Kidney (tissue), 14 donors: ENCODE measurements around the gene NAV1. TPM values are rescaled to one million over a fixed set of nuclear protein-coding genes. Genes with fewer than 3 reads are reported as not detected.

Experiments
- DNase-seq, 5 donors: peaks; one replicate each; pipeline ENCODE4 v3.0.0-alpha.2; 2013 to 2020
- FAIRE-seq: peaks from 2 replicates; lab custom pipeline; 2012; peaks lifted over from hg19 to GRCh38; lab: Jason Lieb, UNC
- H3K27ac ChIP-seq, 2 donors: one replicate each; pipeline ENCODE4 v1.7.0; 2013; ENCODE audit warnings: low read depth in 2 of 2, low read length in 2 of 2, inconsistent platforms in 1 of 2
- H3K27me3 ChIP-seq: one replicate; pipeline ENCODE4 v1.7.1; 2013; ENCODE audit warnings: low read length, inconsistent platforms; ENCODE audit not compliant: control insufficient read depth, insufficient read depth
- H3K36me3 ChIP-seq, 3 donors: one replicate each; pipeline versions ENCODE4 v1.7.0 to v1.7.1; 2013; ENCODE audit warnings: low read length in 3 of 3, control low read depth in 1 of 3, inconsistent platforms in 1 of 3; ENCODE audit not compliant: insufficient read depth in 3 of 3, control insufficient read depth in 2 of 3
- H3K4me1 ChIP-seq, 3 donors: one replicate each; pipeline versions ENCODE4 v1.7.0 to v1.7.1; 2013; ENCODE audit warnings: low read length in 3 of 3, inconsistent platforms in 1 of 3, low read depth in 1 of 3; ENCODE audit not compliant: control insufficient read depth in 2 of 3, insufficient read depth in 2 of 3
- H3K4me3 ChIP-seq, 3 donors: one replicate each; pipeline versions ENCODE4 v1.7.0 to v1.8.1; 2013; ENCODE audit warnings: low read length in 3 of 3, control low read depth in 1 of 3, inconsistent platforms in 1 of 3
- H3K9ac ChIP-seq, 3 donors: one replicate each; pipeline versions ENCODE4 v1.7.0 to v1.7.1; 2013; ENCODE audit warnings: low read length in 3 of 3, control low read depth in 1 of 3, inconsistent platforms in 1 of 3
- H3K9me3 ChIP-seq, 3 donors: one replicate each; pipeline versions ENCODE4 v1.7.0 to v1.7.1; 2013; ENCODE audit warnings: low read length in 3 of 3, control low read depth in 1 of 3, inconsistent platforms in 1 of 3; ENCODE audit not compliant: control insufficient read depth in 2 of 3, insufficient read depth in 1 of 3
- CTCF ChIP-seq: IDR thresholded peaks from 3 replicates; pipeline ENCODE4 v1.5.1; 2012; ENCODE audit warnings: mild to moderate bottlenecking, moderate library complexity, borderline replicate concordance; ENCODE audit not compliant: insufficient read depth; ENCODE audit errors: extremely low read depth
- intact Hi-C: fragments of 100-400 bp; cut with DNase I; formaldehyde crosslinking; loops from one replicate; pipeline ENCODE4 v1.11.1; 2022
- polyA plus RNA-seq: library from polyadenylated mRNA; stranded (reverse); fragments of 350-450 nt; fragmentation: Illumina TruSeq; extraction: RNeasy Lipid Tissue Mini Kit (QIAGEN cat#74804); gene quantifications from one replicate; pipeline ENCODE4 v1.2.3, GENCODE V29; 2014; ENCODE audit warnings: low read depth, low replicate concordance; ENCODE audit not compliant: insufficient read depth
- total RNA-seq: library from RNA; stranded (reverse); fragmentation: NEBNext Ultra II Directional; extraction: Animal tissue kit (Norgen Biotek cat#: 25700); gene quantifications from one replicate; pipeline ENCODE4 v1.2.1, GENCODE V29; 2021
- donor health status: control.
- donor health status: control.
- donor health status: control.
- donor health status: control.
- donor health status: control.
- donor health status: DM: yes; HTN: yes; CAD: no.
- donor health status: Normal renal cell carcinoma (clear cell type).

Gene NAV1
- total and polyA plus RNA-seq, 2 donors from 2014 or later, result 1.7 to 23.0 TPM

- no peak for FAIRE-seq
- no peak overlapping the region for H3K9ac ChIP-seq
- no peaks in the 10 kb centered on the region for H3K9me3 ChIP-seq
- intact Hi-C loops, result no loop called here
- H3K27ac ChIP-seq, result no peak overlapping the region
- no peak for TF ChIP-seq CTCF
- no peak overlapping the region for H3K4me3 ChIP-seq
- peaks cover 0 to 2% (median 0%) of the 10 kb centered on the region in 3 donors for H3K4me1 ChIP-seq
- DNase-seq, result peak in 3 of 5 donors; percentile 38 to 48 (median 40)
- no peaks in the 10 kb centered on the region for H3K27me3 ChIP-seq
- H3K36me3 ChIP-seq, result no peaks in the 10 kb centered on the region
Measured at GRCh38 chr1:201531551-201532425, 7.1 kb upstream of the NAV1 start.

DNA sequence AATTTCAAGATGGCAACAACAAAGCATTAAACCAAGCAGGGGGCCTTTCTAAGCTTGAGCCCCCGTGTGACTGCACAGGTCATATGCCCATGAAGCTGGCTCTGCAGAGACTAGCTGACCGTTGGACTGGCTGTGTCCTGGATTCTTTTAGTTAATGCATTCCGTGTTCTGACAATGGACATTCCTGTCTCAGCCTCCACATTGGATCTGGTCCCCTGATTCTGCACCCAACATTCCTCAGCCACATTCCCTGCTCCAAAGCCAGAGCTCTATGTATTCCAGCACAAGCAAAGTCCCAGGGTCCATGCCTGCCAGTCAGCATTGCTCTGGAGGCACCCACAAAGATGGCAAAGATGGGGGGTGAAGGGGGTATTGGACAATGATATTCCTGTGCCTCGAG lies 5.1 kb upstream of the NAV1 start:
- Histone ChIP-seq H3K4me3 (no peak overlapping the region), H3K27ac (no peak overlapping the region), H3K27me3 (no peaks in the 10 kb centered on the region), H3K36me3 (no peaks in the 10 kb centered on the region), H3K9ac (no peak overlapping the region), H3K4me1 (peaks cover 0 to 6% (median 0%) of the 10 kb centered on the region in 3 donors), H3K9me3 (no peaks in the 10 kb centered on the region)
- DNase-seq (peak in 1 of 5 donors; percentile 34), FAIRE-seq (no peak)
- TF ChIP-seq CTCF, result no peak
- intact Hi-C loops, result no loop called here

DNA sequence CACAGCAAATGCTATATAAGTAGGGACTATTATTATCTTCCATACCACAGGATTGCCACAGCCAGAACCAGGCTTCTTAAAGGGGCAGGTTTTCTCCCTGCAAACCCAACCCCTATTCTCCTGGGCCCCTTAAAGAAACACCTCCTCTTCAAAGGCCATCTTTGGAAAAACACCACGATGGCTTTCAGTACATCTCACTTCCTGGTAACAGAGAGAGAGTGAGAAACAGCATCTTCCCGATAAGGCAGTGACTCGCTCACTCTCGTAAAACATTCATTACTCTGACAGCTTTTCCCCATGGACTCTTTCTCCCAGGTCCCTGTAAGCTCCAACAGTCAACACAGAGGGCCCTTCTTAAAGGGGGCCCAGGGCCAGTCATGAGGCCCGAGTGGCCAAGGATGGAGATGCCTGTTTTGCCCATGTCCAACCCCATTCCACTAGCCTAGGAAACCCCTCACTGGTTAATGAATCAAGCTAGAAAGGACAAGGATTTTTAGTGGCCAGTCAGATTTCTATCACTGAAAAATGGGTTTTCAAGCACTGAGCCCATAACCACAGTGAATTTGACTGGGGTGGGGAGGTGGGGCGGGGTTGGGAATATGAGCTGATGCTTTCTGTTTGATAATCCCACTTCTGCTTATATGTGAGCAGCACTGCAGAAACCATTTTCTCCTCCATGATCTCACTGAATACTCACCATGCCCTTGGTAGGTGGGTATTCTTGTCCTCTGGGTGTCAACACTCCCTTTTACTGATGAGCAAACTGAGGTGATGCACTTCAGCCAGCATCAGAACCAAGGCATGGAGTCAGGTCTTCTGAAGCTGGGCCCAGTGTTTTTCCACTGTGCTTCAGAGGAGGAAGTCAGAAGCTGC lies 3.6 kb upstream of the NAV1 start:
- intact Hi-C loops, result no loop called here
- Histone ChIP-seq H3K27ac (no peak overlapping the region), H3K9ac (no peak overlapping the region), H3K9me3 (no peaks in the 10 kb centered on the region), H3K27me3 (no peaks in the 10 kb centered on the region), H3K4me3 (no peak overlapping the region), H3K36me3 (no peaks in the 10 kb centered on the region), H3K4me1 (peaks cover 0 to 8% (median 0%) of the 10 kb centered on the region in 3 donors)
- DNase-seq, result no peak
- TF ChIP-seq CTCF, result no peak
- FAIRE-seq, result no peak
